SH-SY5Y (cell line): Measurements from ENCODE around the gene TAF4.

Source experiments
- GATA2 ChIP-seq: IDR thresholded peaks from 2 replicates; pipeline ENCODE4 v1.6.1; 2011; ENCODE audit warnings: mild to moderate bottlenecking, low read depth, low read length
- GATA3 ChIP-seq: IDR thresholded peaks from 2 replicates; pipeline ENCODE4 v1.6.1; 2011; ENCODE audit warnings: low read depth, mild to moderate bottlenecking, low read length, moderate library complexity

DNA sequence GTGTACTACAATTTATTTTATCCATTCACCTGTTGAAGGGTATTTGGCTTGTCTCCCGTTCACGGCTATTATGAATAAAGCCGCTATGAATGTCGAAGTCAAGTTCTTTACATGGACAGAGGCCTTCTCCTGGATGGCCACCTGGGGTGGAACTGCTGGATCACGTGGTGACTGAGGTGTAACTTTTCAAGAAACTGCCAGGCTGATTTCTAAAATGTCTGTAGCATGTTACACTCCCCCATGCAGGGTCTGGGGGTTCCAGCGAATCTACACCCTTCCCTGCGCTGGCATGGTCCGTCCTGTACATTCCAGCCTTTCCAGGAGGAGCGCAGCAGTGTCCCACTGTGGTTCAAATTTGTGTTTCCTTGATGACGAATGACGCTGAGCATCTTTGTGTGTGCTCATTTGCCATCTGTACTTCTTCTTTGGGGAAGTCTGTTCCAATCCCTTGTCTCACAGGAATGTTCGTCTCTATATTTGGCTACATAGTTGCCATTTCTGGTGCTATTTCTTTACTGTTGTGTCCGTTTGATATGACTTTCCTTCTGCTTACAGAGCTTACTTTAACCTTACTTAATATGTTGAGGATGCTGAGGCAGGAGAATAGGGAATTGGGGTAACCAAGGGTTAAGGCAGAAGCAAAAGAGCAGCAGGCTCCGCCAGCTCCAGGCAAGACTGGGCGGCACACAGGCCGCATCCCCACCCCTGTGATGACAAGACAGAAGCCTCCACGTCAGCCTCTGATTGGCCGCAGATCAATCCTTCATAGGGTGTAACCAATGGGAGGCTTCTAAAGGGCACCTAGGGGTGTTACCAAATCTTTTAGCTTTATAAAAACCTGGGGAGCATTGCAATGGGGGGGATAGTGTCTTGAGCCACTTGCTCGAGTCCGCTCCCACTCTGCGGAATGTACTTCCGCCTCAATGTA lies 106.6 kb downstream of the TAF4 start:
- no peak for TF ChIP-seq GATA2
- TF ChIP-seq GATA3, result no peak
